SK-N-SH treated with all-trans-retinoic acid at 6 μM for 48 hours (cell line): Measurements from ENCODE around the gene GNAZ.

Source experiments
- ATAC-seq: fragments of 200-7000 bp; cut with Tn5 transposase; 3 replicates; pipeline ENCODE4 v1.9.1; 2020; ENCODE audit warnings: mild to moderate bottlenecking, moderate library complexity
- ARNTL ChIP-seq: fragments of 450-650 bp; formaldehyde crosslinking; IDR thresholded peaks from 2 replicates; pipeline ENCODE4 v1.5.0; 2020; ENCODE audit warnings: low read depth, mild to moderate bottlenecking, moderate library complexity, borderline replicate concordance
- BACH2 ChIP-seq: fragments of 250-450 bp; sonication (Bioruptor Pico); IDR thresholded peaks from 2 replicates; pipeline ENCODE4 v1.9.0; 2021; ENCODE audit warnings: mild to moderate bottlenecking, borderline replicate concordance
- CREB5 ChIP-seq: fragments of 250-450 bp; sonication (Bioruptor Pico); IDR thresholded peaks from 2 replicates; pipeline ENCODE4 v1.5.1; 2020; ENCODE audit warnings: low read depth, mild to moderate bottlenecking, moderate library complexity
- CSDC2 ChIP-seq: fragments of 250-450 bp; sonication (Bioruptor Pico); IDR thresholded peaks from 2 replicates; pipeline ENCODE4 v1.5.0; 2020; ENCODE audit warnings: mild to moderate bottlenecking, moderate library complexity
- CSRNP3 ChIP-seq: fragments of 250-450 bp; sonication (Bioruptor Pico); IDR thresholded peaks from 2 replicates; pipeline ENCODE4 v1.5.1; 2021; ENCODE audit warnings: mild to moderate bottlenecking, moderate library complexity
- ESRRG ChIP-seq: fragments of 250-450 bp; sonication (Bioruptor Pico); IDR thresholded peaks from 2 replicates; pipeline ENCODE4 v1.6.1; 2021; ENCODE audit warnings: mild to moderate bottlenecking
- GLIS3 ChIP-seq: fragments of 250-450 bp; sonication (Bioruptor Pico); IDR thresholded peaks from 2 replicates; pipeline ENCODE4 v1.5.0; 2020; ENCODE audit warnings: mild to moderate bottlenecking, moderate library complexity
- ISL1 ChIP-seq: fragments of 250-450 bp; sonication (Bioruptor Pico); IDR thresholded peaks from 2 replicates; pipeline ENCODE4 v2.1.2; 2022; ENCODE audit warnings: mild to moderate bottlenecking, moderate library complexity
- OSR1 ChIP-seq: fragments of 250-450 bp; sonication (Bioruptor Pico); IDR thresholded peaks from 2 replicates; pipeline ENCODE4 v1.8.0; 2022; ENCODE audit warnings: moderate library complexity, mild to moderate bottlenecking, inconsistent platforms
- POU6F1 ChIP-seq: fragments of 250-450 bp; sonication (Bioruptor Pico); IDR thresholded peaks from 2 replicates; pipeline ENCODE4 v1.8.0; 2021; ENCODE audit warnings: low read depth, mild to moderate bottlenecking, moderate library complexity, borderline replicate concordance
- PPARA ChIP-seq: fragments of 250-450 bp; sonication (Bioruptor Pico); IDR thresholded peaks from 2 replicates; pipeline ENCODE4 v1.5.0; 2020; ENCODE audit warnings: mild to moderate bottlenecking, borderline replicate concordance
- RARB ChIP-seq: fragments of 250-450 bp; sonication (Bioruptor Pico); IDR thresholded peaks from 2 replicates; pipeline ENCODE4 v1.8.0; 2021; ENCODE audit warnings: mild to moderate bottlenecking, moderate library complexity
- SNAI2 ChIP-seq: fragments of 250-450 bp; sonication (Bioruptor Pico); IDR thresholded peaks from 2 replicates; pipeline ENCODE4 v1.5.0; 2020; ENCODE audit warnings: mild to moderate bottlenecking, moderate library complexity
- TCF4 ChIP-seq: fragments of 250-450 bp; sonication (Bioruptor Pico); IDR thresholded peaks from 2 replicates; pipeline ENCODE4 v1.8.0; 2021; ENCODE audit warnings: mild to moderate bottlenecking, moderate library complexity, borderline replicate concordance
- TOX ChIP-seq: fragments of 250-450 bp; sonication (Bioruptor Pico); IDR thresholded peaks from 2 replicates; pipeline ENCODE4 v1.8.0; 2021; ENCODE audit warnings: mild to moderate bottlenecking, moderate library complexity, borderline replicate concordance
- TSHZ2 ChIP-seq: fragments of 250-450 bp; sonication (Bioruptor Pico); IDR thresholded peaks from 2 replicates; pipeline ENCODE4 v1.5.0; 2020; ENCODE audit warnings: mild to moderate bottlenecking, moderate library complexity
- ZC3H10 ChIP-seq: fragments of 250-450 bp; sonication (Bioruptor Pico); IDR thresholded peaks from 2 replicates; pipeline ENCODE4 v1.5.1; 2021; ENCODE audit warnings: mild to moderate bottlenecking, moderate library complexity
- ZFP3 ChIP-seq: fragments of 250-450 bp; sonication (Bioruptor Pico); IDR thresholded peaks from 2 replicates; pipeline ENCODE4 v1.5.0; 2020; ENCODE audit warnings: mild to moderate bottlenecking, moderate library complexity
- ZFP30 ChIP-seq: fragments of 450-650 bp; formaldehyde crosslinking; IDR thresholded peaks from 2 replicates; pipeline ENCODE4 v1.5.0; 2022; ENCODE audit warnings: mild to moderate bottlenecking, moderate library complexity
- ZNF565 ChIP-seq: fragments of 450-650 bp; formaldehyde crosslinking; conservative IDR thresholded peaks from 2 replicates; pipeline ENCODE4 v1.5.0; 2020; ENCODE audit warnings: low read depth, mild to moderate bottlenecking, moderate library complexity
- ZNF70 ChIP-seq: fragments of 450-650 bp; formaldehyde crosslinking; IDR thresholded peaks from 2 replicates; pipeline ENCODE4 v1.5.0; 2020; ENCODE audit warnings: mild to moderate bottlenecking, moderate library complexity
- ZNF8 ChIP-seq: fragments of 450-650 bp; formaldehyde crosslinking; IDR thresholded peaks from 2 replicates; pipeline ENCODE4 v1.5.0; 2020; ENCODE audit warnings: mild to moderate bottlenecking, moderate library complexity

GNAZ gene

GRCh38 chr22:23074451-23074850, 4.1 kb downstream of the GNAZ start:
- ATAC-seq: no peak
- TF ChIP-seq TCF4 (CRISPR knock-in tag) (no peak), ZFP3 (no peak), ZNF565 (no peak), ISL1 (CRISPR knock-in tag) (no peak), ZFP30 (CRISPR knock-in tag) (no peak), CSDC2 (no peak), BACH2 (CRISPR knock-in tag) (no peak), CREB5 (CRISPR knock-in tag) (no peak), ZNF8 (no peak), ZC3H10 (CRISPR knock-in tag) (no peak), TOX (no peak), GLIS3 (CRISPR knock-in tag) (no peak), ZNF70 (CRISPR knock-in tag) (no peak), PPARA (CRISPR knock-in tag) (no peak), OSR1 (CRISPR knock-in tag) (no peak), CSRNP3 (no peak)

GRCh38 chr22:23075050-23075449, 4.7 kb downstream of the GNAZ start:
- no peak for TF ChIP-seq PPARA (CRISPR knock-in tag)
- no peak for TF ChIP-seq ESRRG (CRISPR knock-in tag)
- TF ChIP-seq ZFP30 (CRISPR knock-in tag): no peak
- TF ChIP-seq RARB (CRISPR knock-in tag): no peak
- no peak for TF ChIP-seq TSHZ2 (CRISPR knock-in tag)
- no peak for TF ChIP-seq ARNTL
- no peak for TF ChIP-seq ZNF565
- no peak for TF ChIP-seq SNAI2 (CRISPR knock-in tag)
- TF ChIP-seq POU6F1: no peak
- no peak for TF ChIP-seq CSDC2
- no peak for TF ChIP-seq CSRNP3
- no peak for TF ChIP-seq ZFP3
- no peak for TF ChIP-seq ZNF70 (CRISPR knock-in tag)
- ATAC-seq: no peak

- no peak for ATAC-seq
- TF ChIP-seq CSDC2 (no peak), GLIS3 (CRISPR knock-in tag) (no peak), ESRRG (CRISPR knock-in tag) (no peak), ZC3H10 (CRISPR knock-in tag) (no peak), BACH2 (CRISPR knock-in tag) (no peak), ISL1 (CRISPR knock-in tag) (no peak), SNAI2 (CRISPR knock-in tag) (no peak), TOX (no peak), ZNF565 (no peak), ZFP3 (no peak), TCF4 (CRISPR knock-in tag) (no peak), ZNF70 (CRISPR knock-in tag) (no peak), PPARA (CRISPR knock-in tag) (no peak), CREB5 (CRISPR knock-in tag) (no peak), ARNTL (no peak), RARB (CRISPR knock-in tag) (no peak), TSHZ2 (CRISPR knock-in tag) (no peak)
Measured at GRCh38 chr22:23075525-23076216, 5.4 kb downstream of the GNAZ start.
